MM.1S (cell line): ENCODE measurements around the gene CELF4.

Source experiments
- EZH2 ChIP-seq: fragments of 300-600 bp; sonication (generic); optimal IDR thresholded peaks from 2 replicates; pipeline ENCODE3; 2017; ENCODE audit warnings: low read depth, mild to moderate bottlenecking, antibody characterized with exemption, low read length, mixed read lengths
- EZH2phosphoT487 ChIP-seq: fragments of 300-600 bp; sonication (generic); IDR thresholded peaks from 2 replicates; pipeline ENCODE4 v1.6.1; 2018; ENCODE audit warnings: antibody characterized with exemption, low read length
- TF ChIP-seq, protein P1 (sequence below): fragments of 300-600 bp; sonication (generic); IDR thresholded peaks from 2 replicates; pipeline ENCODE4 v1.5.1; 2016; ENCODE audit warnings: antibody characterized with exemption, low read length, mixed read lengths

- TF ChIP-seq, protein P1, sequence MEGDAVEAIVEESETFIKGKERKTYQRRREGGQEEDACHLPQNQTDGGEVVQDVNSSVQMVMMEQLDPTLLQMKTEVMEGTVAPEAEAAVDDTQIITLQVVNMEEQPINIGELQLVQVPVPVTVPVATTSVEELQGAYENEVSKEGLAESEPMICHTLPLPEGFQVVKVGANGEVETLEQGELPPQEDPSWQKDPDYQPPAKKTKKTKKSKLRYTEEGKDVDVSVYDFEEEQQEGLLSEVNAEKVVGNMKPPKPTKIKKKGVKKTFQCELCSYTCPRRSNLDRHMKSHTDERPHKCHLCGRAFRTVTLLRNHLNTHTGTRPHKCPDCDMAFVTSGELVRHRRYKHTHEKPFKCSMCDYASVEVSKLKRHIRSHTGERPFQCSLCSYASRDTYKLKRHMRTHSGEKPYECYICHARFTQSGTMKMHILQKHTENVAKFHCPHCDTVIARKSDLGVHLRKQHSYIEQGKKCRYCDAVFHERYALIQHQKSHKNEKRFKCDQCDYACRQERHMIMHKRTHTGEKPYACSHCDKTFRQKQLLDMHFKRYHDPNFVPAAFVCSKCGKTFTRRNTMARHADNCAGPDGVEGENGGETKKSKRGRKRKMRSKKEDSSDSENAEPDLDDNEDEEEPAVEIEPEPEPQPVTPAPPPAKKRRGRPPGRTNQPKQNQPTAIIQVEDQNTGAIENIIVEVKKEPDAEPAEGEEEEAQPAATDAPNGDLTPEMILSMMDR: no peak
- TF ChIP-seq EZH2: no peak
- no peak for TF ChIP-seq EZH2phosphoT487
Measured at GRCh38 chr18:37511721-37512298, 53.8 kb downstream of the CELF4 start.
